NCI-H226 (cell line): ENCODE measurements around the gene SDK1.

Source experiments
- DNase-seq: peaks from one replicate; pipeline ENCODE4 v3.0.0-alpha.2; 2015

Gene SDK1

DNA sequence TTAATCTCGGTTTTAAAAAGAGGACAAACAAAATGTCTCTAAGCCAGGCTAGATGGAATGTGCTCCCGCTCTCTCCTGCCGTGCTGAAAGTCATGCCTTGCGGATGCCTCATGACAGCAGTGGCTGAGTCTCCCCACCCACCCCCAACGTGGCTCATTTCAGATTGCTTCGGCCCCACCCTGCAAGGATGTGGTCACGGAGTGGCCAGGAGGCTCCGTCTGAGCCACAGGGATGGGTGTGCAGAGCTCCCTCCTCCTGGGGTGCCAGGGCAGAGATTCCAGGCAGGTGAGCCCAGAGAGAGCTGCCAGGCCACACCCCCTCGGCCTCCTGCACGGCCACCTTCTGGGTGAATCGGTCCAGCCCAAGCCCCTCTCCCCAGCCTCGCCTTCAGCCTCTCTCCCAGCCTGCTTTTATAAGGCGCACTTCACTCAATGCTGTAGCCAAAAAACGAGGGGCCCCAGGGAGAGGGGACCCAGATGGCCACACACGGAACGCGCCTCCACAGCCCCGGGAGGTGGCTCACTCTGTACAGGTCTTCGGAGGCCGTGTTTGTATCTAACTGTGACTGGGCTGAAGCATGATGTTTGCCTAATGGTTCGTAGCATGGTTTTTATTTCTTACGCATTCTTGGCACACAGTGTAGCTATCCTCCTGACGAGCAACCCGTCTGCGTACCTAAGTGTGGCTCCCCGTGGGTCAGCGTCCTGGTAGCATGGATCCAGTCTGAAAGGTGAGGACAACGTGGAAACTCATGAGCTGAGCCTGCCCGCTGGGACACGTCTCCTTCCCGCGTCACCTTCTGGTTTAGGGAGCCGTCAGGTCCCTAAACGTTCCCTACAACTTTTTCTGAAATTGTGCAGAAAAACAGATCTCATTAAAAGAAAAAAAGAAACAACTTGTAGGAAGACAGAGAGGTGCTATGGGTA is 967.3 kb downstream of the SDK1 start:
- peak; percentile 16 for DNase-seq

DNA sequence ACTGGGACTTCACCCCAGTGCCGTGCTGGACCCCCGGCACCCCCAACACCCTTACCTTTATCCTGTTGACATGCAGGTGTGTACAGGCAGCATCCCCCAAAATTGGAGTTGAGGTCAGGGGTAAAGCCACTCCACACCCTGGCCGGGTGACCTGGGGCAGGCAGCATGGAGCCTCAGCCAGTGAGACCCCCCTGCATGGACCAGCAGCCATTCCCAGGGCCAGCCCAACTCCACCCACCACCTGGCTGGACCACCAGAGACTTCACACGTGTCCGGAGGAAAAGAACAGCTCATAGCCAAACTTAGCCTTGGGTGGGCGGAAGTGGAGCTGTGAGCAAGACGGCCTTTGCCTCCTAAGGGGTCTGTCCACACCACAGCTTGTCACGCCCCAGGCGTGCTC is 968.0 kb downstream of the SDK1 start:
- DNase-seq, result no peak

DNA sequence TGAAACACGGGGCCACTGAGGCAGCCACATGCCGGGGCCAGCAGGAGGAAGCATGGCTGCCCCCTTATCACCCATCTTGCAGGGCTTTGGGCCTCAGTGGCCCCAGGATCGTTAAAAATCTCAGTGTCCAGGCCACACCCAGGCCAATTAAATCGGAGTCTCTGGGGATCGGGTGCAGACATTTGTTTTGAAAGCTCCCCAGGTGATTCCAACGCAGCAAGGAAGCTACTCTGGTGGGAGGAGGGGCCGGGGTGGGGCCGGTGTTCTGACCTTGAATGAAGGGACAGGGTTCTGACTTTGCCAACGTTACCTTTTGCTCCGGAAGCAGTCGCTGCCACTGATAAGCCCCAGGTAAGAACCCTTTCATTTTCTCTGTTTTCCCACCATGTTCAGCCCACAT is 968.7 kb downstream of the SDK1 start:
- DNase-seq, result no peak

DNA sequence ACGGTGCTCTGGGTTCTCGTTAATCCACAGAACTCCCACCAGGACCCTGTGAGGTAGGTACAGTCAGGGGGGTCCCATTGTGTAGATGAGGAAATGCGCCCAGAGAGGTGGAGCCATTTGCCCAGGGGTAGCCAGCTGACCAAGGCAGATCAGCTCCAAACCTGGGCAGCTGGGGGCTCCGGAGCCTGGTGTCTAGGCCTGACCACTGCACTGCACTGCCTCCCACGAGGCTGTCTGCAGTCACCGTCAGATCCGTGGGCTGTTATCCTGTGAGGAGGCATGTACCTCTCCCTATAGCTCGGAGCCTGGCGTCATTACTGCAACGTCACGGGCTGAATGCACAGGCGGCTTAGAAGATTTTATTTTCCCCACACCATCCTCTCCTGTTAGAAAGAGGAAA is 969.2 kb downstream of the SDK1 start:
- no peak for DNase-seq

DNA sequence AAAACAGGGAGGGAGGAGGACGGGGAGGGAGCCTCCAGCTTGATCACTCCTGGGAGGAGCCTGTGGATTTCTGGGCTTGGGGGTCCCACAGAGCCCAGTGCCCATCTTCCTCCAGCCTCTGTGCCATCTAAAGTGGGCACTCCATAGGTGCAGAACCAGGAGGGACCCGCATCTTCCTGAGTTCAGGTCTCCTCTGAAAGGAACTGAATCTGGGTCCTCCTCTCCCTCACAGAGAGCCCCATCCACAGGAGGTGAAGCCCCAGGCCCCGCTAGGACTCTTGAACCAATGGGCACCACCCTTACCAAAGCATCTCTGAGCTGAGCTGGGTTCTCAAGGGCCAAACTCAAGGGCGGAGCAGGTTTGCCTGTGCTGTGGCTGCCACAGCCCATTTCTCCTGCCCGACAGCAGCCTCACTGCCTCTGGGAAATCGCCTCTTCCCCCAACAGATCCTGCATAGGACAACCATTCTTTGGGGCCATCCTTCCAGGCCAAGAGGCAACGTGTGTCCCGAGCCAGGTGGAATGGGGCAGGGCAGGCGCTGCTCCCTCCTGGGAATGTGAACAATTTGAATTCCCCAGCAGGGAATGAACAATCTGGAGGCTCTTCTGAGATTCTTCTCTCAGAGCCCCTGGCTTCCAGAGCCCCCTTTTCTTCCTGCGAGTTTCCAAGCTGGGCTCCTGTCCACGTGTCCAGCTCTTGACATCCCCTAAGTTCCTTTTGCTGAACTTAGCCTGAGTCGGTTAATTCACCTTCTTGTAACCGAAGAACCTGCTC is 970.1 kb downstream of the SDK1 start:
- no peak for DNase-seq

DNA sequence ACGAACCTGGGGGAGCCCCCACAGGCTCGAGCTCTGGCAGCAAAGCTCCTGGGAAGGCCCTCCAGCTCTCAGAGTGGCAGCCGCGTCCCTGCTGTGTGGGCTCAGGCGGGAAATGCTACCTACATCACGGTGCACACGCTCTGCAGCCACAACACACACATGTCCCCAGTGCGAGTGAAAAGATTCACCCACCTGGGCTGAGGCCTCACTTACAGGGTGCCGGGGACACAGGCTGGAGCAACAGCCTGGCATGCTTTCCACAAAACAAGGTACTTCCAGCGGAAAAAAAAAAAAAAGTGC is 970.6 kb downstream of the SDK1 start:
- no peak for DNase-seq

DNA sequence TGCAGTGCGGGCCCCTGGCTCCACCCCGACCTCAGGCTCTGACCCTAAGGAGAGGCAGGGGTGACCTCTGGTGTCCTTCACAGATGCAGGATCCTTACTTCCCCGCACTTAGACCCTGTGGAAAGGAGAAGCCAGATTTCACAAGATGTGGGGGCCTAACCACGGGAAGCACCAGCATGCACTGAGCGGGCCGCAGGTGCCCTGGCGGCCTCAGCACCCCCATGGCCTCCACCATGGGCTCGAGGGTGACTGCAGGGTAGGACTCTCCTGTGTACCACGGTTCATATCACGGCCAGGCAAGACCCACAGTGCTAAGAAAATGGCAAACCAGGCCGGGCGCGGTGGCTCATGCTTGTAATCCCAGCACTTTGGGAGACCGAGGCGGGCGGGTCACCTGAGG is 971.1 kb downstream of the SDK1 start:
- DNase-seq, result no peak

DNA sequence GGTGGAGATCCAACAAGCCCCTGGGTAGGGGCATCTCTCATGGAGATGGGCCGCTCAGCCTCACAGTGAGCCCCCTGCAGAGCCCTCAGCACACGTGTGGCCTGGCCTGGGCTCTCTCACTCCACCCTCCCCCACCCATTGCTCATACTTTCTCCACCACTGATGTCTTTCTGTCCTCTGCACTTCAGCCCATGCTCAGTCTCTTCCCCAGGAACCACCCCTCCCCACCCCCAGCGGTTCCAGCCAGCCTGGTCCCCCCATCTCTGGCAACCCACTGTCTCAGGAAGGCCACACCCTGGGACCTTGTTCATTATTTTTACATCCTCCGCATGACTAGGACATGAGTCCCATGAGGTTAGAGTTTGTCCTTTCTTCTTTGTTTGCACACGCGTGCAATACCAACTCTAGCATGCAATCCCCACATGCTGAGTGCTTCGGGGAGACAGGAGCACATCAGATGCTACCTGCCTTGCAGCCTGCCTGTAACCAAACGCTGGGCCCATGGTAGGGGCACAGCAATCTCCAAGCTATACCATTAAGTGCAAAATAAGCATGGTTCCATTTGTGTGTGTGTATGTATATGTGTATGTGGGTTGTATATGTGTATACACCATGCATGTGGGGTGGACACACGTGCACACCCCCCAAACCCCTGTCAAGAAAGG is 972.6 kb downstream of the SDK1 start:
- no peak for DNase-seq

DNA sequence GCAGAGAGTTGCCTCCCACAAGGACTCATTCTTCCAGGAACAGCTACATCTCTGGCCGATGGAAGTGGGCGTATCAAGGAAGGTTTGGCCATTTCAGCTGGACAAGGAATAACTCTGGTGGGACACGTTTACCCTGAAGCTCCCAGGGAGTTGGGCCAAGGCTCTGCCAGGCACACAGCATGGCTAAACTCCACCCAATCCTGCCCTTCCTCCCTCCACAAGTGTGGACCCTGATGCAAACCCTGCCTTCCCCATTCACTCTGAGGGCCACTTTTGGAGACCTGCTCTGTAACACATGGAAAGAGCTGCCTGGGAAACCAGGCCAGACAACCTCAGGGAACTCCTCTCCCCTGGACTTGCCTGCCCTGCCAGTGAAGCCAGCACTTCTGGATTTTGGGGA is 973.2 kb downstream of the SDK1 start:
- DNase-seq, result no peak

DNA sequence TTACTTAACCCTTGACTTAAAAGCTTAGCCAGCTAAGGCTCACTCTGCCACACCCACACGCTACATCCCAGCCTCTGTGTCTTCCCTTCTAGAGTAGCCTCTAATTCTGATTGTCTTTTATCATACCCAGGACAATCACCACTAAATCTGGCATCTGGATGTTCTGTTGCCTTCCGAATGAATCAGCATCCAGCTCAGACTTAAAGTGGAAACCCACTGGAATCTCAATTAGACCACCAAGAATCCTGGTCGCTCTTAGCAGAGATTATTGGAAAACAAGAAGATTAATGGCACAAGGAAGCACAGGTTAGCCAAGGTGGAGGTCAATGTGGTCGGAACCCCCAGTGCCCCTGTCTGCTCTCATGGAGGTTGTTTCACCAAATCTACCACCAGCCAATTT is 976.9 kb downstream of the SDK1 start:
- DNase-seq, result no peak

DNA sequence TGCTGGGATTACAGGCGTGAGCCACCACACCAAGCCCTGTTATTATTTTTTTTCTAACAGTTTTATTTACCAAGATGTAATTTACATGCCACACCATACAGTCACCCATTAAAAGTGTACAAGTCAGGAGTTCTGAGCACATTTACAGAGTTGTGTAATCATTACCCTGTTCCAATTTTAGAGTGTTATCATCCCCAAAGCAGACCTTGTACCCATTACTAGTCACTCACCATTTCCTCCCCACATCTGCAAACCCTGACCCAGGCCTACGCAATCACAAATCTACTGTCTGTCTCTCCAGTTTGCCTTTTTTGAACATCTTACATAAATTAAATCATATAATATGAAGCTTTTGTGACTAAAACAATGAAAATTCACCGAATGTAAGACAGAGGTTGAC is 978.2 kb downstream of the SDK1 start:
- no peak for DNase-seq

DNA sequence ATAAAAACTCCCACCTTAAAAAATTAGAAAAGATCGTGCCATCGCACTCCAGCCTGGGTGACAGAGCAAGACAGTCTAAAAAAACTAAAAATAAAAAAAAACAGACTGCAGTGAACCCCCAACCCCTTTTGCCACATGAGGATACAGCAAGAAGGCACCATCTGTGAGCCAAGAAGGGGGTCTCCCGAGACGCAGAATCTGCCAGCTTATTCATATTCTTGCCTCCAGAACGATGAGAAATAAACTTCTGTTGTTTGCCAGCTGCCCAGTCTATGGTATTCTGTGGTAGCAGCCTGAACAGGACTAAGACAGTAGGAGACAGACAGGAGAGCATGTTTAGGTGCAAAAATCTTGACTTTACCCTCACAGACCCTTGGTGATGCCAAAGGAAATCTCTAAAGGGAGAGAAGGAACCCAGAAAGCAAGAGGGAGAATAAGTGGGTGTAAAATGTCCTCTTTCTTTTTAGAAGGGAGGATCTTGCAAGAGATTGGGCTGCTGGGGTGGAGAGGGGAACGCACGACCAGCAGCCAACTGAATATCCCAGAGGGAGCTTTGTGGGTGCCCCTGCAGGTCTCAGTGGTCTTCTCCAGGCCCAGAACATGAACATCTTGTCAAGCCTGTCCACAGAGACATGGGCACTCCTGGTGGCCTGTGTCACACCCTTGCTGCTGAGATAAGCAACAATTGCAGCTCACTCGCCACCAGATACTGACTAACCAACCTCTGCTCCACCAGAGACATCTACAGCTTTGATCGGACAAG is 980.4 kb downstream of the SDK1 start:
- no peak for DNase-seq

DNA sequence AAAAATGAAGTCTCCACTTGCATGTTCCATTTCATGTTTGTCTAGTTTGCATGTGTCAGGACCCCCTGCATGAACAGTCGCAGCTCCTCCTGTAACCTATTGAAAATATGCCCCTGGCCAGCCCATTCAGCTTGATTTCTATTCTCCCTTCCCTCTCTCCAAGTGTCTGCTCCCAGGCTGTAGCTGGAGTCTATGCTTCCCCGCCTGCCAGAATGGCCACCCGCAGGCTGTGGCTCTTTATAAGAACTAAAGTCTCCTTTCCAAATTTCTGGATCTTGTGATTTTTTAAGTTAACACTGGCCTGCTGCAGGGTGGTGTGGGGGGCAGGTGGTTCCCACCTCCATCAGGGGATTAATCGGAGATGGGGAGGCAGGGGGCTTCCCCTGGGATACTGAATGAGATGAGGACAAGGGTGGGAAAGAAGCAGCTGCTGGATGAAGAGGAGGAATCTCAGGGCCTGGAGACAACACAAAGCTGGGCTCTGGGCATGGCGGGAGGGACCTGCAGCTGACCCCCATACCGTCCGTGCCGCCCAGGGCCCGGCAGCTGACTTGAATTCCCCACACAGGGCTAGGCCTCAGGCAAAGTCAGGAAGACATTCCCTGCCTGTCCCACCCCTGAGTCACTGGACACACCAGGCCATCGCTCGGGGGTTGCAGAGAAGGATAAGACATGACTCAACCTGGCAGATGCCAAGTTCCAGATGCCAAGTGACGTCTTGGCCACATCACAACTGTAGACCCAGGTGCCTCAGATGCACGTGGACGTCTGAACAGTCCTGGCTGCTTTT is 981.6 kb downstream of the SDK1 start:
- peak; percentile 98 for DNase-seq

DNA sequence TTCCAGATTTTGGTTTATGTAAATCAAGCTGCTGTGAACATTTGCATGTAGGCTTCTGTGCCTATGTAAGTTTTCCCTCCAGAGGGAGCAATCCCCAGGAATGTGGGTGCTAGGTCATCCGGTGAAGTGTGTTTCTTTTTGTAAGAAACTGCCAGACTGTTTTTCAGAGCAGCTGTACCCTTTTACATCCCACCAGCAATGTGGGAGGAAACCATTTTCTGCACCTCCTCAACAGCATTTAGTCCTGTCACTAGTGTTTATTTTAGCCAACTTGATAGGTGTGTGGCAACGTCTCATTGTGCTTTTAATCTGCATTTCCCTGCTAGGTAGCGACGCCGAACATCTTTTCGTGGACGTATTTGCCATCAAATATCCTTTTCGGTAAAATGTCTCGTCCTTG is 985.3 kb downstream of the SDK1 start:
- peak; percentile 20 for DNase-seq

DNA sequence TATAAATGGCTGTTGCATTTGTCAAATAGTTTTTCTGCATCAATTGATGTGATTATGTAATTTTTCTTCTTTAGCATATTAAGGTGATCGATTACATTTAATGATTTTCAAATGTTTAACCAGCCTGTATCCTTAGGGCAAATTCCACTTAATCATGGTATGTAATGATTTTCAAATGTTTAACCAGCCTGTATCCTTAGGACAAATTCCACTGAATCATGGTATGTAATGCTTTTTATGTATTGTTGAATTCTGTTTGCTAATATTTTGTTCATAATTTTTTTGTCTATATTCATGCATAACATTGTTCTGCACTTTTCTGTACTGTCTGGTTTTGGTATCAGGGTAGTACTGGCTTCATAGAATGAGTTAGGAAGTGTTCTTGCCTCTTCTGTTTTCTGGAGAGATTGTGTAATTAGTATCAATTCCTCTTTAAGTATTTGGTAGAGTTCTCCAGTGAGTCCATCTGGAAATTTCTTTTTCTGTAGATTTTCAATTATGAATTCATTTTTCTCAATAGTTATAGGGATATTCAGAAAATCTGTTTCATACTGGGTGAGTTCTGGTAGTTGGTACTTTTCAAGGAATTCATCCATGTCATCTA is 987.8 kb downstream of the SDK1 start:
- DNase-seq, result no peak

DNA sequence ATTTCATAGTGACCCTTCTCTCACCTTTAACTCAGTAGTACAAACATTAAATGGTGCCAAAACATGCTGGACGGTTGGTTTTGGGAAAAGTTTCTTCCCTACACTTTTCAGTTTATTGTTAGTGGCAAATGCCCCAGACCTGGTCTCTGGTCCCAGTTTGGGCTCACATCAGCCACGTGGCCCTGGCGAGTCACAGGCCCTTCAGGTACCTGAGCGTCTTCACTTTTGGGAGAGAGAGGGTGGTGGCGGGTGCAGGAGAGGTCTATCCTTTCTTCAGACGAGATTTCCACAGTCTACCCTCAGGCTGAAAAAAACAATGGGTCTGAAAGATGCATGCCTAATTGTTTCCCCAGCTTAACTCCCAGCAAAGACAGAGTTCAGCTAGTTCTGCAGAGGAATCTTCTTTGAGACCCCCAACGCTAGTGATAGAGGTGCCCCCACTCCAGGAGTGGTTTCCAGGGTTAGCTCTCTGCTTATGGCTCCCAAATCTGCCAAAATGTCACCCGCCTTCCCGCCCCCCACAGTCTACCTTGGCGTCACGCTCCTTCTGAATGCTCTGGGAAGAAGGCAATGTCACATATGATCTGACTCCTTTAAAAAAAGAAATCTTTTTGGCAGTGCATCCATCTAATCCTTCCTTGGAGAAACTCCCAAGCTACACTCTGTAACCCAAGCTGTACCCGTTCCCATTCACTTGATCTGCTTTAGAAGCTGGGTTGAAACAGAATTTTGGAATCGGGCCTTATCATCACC is 996.3 kb downstream of the SDK1 start:
- no peak for DNase-seq

DNA sequence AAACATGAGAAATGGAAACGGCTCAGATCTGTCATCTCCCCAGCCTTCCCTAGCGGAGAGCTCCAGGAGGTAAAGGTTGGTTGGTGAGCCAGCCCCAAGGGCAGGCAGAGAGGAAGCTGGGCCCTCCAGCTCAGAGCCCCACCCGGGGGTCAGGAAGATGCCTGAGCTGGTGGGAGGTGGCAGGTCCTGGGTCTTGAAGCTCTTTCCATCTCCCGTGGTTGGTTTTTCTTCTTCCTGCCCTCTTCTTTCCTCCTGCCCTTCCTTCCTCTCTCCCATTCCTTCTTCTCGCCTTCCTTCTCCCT is 996.8 kb downstream of the SDK1 start:
- DNase-seq, result no peak

DNA sequence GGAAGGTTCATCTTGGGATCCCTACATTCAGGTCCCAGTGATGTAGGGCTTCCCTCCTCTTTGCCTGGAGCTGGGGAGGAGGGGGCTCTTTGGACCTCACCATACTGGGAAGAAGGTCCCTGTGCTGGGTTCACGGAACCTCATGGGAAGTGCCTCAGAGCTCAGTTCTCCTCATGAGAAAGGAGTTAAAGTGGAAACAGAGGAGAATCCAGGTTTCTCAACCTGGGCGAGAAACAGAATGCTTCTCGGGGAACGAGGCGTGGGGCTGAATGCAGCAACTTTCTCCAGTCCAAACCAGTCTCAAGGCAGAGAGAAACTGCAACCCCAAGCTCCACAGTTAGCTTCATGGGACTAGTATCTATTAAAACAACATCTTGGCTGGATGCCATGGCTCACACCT is 998.4 kb downstream of the SDK1 start:
- DNase-seq, result no peak

DNA sequence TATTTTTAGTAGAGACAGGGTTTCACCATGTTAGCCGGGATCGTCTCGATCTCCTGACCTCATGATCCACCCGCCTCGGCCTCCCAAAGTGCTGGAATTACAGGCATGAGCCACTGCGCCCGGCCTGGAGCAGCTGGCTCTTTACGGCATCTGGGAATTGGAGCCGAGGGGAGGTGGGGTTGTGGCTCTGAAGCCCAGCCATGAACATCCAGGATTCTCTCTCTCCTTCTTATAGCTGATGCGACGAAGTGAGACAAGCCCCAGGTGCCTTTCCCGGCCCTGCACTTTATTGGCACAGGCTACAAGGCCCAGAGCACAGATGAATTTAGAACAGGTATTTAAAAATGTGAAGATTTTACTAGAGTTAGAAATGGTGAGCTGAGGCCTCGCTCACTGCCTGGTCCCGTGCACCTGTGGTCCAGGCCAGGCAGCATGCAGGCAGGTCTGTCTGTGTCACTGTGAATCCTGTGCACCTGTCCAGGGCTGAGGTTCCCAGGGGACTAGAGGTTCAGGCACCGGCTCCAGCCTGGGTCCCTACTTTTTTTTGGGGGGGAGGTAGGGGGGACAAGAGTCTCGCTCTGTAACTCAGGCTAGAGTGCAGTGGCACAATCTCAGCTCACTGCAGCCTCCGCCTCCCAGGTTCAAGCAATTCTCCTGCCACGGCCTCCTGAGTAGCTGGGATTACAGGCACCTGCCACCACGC is 1001.3 kb downstream of the SDK1 start:
- DNase-seq, result no peak

DNA sequence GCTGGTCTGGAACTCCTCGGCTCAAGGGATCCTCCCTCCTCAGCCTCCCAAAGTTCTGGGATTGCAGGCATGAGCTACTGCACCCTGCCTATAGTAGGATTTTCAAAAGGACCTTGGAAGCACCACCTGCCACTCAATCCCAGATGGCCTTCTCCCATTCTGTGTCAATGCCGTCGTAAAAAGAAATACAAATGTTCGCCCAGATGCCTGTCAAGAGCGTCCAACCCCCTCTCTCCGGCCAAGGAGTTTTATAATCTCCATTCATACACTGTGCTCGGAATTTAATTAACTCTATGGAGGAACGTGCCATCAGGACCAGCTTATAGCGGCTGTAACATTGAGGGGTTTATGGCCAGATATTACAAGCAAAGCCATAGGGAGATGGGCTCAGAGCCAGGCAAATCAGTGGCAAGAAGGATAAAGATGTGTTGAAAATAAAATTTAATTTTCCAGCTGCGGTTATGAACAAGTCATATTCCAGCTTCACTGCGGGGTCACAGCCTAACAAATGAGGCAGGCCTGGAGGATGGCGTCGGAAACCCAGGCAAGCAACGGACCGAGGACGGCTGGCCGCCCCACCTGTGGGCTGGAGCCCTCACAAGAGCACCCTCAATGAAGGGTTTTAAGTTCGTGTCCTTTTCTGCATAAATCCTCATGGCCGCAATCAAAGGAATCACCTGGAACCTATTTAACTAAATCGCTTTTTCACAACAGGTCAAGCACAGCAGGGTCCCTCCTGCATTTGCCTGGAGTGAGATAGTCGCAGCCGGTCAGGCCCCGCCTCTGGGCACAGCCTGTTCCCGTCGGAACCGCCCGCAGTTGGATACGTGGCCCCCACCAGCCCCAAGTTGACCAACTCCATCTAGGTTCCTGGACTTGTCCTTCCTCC is 1006.5 kb downstream of the SDK1 start:
- no peak for DNase-seq
